Myocyte (in vitro differentiated cells): ENCODE results near the gene ABCG4. TPM values are rescaled to one million over a fixed set of nuclear protein-coding genes. Genes with fewer than 3 reads are reported as not detected.
"Not testable (repeated sequence)": the region's sequence is repeated elsewhere in the genome, so short reads cannot be mapped to it uniquely, and the experiment has no call there.

ENCODE experiments used
- DNase-seq: peaks from one replicate; pipeline ENCODE4 v3.0.0-alpha.2; 2012; ENCODE audit warnings: low read depth
- polyA plus RNA-seq: library from polyadenylated mRNA; unstranded; fragments of >200 nt; gene quantifications from one replicate; pipeline ENCODE4 v1.2.1, GENCODE V29; 2012; ENCODE audit warnings: missing spikeins
- total RNA-seq: library from RNA; depleted of rRNA; stranded (reverse); fragments of >200 nt; gene quantifications from 2 replicates; pipeline ENCODE4 v1.2.3, GENCODE V29; 2014

Gene ABCG4
- total RNA-seq, result 0.08 and 0.16 TPM in 2 replicates
- 0.28 TPM for polyA plus RNA-seq

DNA sequence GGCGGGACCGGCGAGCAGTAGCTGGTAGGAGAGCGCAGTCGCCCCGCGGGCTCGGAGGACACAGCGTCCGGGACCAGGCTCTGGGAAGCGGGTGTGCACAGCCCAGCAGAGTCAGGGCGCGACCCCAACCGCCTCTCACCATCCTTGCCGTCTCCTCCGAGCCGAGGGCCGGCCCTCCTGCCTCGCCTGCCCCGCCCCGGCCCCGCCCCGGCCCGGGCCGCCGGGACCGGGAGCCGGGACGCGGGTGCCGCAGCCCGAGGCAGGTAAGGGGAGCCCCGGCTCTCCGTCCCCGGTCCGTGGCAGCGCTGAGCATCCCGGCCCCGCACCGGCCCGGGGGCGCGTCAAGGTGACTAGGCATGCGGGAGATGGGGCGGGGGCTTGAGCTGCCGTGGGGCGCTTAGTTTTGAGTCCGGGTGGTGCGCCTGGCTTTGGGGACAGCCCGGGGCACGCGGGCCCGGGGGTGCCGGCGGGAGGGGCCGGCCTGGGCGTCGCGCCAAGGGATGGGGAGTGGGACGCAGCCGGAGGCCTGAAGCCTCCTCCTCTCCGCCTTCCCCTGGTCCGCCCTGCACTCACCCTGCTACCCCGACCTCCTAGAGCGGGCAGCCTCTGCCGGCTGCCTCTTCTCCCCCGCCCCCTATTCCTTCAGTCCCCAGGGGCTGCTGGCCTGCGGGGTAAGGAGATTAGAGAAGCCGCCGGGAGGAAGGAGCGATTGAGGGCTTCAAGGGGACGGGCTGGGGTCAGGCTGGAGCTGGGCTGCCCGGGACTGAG lies at the start of gene ABCG4:
TSS of gene ABCG4 (plus strand) at position 35 of the 768 bp plus-strand sequence. CDS start 914 bp downstream, outside the sequence.
- peak; percentile 8 for DNase-seq

DNA sequence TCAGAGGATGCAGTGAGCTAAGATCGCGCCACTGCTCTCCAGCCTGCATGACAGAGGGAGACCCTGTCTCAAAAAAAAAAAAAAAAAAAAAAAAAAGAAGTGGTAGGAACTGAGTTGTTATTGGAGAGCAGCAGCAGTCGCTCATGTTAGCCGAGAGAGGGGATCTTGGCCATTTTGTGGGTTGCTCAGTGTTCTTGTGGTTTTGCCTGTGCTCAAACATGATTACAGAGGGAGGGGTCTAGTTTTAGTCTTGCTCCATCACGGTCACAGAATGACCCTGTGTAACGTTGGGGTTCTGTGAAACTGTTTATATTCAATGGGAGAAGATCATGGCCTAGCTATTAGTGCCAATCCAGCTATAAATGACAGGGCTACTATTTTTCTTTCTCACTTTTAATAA lies 49.1 kb upstream of the ABCG4 start:
- DNase-seq, result no peak

DNA sequence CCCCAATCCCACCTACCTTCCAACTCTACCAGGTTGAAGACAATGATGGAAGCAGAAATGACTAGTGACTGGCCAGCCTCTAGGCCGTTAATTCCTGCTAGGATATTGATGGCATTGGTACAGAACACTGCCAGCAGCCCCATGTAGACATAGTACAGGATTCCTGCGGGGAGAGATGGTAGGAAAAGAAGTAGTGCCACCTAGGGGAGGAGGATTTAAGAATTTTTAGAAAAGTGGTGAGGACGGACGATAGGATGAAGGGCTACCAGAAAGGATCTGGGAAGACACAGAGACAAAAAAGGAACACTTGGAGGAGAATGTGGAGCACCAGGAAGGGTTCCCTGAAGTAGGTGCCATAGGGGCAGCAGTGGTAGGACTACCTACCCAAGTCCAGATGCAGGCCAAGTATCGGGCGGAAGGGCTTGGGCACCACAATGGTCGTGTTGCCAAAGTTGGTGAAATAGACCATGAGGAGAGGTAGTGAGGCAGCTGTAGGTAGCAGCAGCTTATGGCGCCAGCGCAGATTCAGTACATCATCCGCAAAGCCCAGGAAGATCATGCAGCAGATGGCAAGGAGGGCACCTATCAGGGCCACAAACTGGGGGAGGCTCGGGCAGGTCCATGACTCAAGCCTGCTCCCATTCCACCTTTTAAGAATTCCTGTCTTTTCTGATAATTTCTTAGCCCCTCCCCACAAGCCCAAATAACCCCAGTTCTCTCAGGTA lies 48.4 kb upstream of the ABCG4 start:
- DNase-seq, result peak; percentile 47

DNA sequence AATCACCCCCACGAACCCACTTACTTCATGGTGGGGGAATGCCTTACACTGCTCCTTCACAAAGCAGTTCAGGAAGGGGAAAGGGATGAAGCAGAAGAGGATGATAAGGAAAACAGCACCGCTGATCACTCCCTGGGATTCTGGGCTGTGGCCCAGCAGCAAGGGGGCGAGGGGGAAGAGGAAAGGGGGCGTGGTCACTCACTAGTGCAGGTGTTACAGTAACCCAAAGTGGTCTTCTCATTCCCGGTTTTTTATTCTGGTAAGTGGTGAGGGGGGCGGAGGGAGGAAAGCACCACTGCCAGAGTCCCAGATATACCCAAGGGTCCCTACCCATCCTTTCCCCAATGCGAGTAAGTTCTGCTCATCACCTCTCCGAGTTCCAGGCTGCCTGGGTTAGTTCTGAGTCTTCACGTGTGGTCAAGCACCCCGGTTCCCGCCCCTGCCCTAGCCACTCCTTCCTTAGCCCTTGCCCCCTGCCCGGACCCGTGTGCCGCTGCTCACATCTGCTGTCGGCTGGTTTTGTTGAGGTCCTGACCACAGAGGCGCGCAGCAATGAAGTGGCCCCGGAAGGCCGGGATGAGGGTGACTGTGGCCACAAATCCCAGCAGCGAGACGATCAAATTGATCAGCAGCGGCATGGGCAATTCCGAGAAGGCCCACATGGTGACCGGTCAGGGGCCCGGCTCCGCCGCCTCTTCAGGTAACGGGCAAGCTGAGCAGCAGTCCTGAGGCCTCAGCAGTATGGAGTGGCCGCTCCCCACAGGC lies 47.7 kb upstream of the ABCG4 start:
- peak; percentile 46 for DNase-seq

DNA sequence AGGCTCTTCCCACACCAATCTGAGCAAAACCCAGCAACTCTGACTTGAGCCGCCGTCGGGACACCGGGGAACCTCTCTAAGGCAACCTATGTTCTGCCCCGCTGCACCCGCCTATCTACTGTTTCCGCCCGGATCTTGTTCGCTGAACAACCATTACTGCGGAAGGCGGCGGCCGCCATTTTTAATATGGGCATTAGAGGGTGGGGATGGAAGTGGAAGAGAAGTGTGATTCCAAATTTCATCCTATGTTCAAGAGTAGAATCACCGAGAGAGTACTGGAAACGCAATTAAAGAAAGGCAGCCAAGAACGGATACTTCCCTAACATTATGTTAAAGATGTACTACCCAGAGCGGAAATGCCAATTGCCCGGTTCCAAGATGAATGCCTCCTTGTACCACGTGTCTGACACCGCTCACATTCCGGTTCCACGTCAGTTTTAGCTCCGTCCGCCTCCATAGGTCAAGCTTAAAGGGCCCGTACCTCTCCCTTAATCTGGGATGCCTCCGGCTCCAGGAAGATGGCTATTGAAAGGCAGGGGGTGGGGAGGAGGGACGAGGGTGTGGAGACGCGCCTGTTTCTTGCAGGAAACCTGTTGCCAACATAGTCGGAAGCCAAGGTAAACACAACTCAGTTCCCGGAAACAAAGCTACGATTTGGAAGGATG lies 47.0 kb upstream of the ABCG4 start, which contains the start of gene DPAGT1:
TSS of gene DPAGT1 (minus strand) at position 95 of the 665 bp plus-strand sequence. CDS start 198 bp downstream, outside the sequence.
- DNase-seq, result peak; percentile 96

- DNase-seq, result not testable (repeated sequence)
Observed at GRCh38 chr11:119103161-119103664, 45.6 kb upstream of the ABCG4 start.

- DNase-seq, result peak; percentile 22
Observed at GRCh38 chr11:119103793-119104192, 45.1 kb upstream of the ABCG4 start.

DNA sequence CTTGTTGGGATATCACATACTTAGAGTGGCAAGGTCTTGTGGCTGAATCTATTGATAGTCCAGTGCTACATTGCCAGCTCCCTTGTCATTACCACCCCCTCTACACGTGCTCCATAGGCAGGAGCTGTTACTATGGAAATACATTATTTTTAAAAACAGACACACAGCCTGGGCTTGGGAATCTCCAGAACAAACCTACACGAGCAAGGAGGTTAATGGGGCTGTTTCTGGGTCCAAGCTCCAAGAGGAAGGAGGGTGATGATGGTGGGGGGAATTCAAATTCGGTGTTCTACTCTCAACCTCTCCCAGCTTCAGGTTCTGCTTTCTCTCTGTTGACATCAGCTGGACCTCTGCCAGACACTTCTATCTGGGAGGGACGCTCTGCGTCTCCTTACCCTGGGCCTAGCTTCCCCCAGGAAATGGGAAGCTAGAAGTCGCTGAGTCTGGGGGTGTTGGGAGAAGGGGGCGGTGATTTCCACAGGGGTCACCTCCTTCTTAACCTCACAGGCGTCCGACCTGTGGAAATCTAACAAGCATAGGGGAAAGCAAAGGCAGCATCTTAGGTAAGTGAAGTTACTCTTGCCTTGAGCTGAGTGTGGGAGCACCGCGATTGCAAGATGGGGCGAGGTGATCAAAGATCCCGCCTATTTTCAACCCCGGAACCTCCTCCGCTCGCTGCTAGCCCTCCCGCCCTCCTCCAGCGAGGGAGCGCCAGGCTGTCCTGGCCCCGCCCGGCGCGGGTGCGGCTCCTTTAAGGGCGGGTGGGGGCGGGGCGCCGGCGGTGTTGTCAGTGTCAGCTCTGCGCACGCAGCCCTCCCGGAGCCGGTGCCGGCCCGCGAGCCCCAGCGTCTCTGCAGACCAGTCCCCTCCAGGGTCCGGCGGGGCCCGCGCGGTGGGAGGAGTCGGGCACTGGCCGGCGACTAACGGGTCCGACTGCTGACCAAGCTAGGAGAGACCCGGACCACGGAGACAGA lies 42.0 kb upstream of the ABCG4 start, which contains the start of gene C2CD2L:
TSS of gene C2CD2L (plus strand) at position 781 of the 974 bp plus-strand sequence. CDS start 398 bp downstream, outside the sequence.
- peak; percentile 89 for DNase-seq

GRCh38 chr11:119107538-119108145 lies 41.2 kb upstream of the ABCG4 start:
- peak; percentile 13 for DNase-seq

DNA sequence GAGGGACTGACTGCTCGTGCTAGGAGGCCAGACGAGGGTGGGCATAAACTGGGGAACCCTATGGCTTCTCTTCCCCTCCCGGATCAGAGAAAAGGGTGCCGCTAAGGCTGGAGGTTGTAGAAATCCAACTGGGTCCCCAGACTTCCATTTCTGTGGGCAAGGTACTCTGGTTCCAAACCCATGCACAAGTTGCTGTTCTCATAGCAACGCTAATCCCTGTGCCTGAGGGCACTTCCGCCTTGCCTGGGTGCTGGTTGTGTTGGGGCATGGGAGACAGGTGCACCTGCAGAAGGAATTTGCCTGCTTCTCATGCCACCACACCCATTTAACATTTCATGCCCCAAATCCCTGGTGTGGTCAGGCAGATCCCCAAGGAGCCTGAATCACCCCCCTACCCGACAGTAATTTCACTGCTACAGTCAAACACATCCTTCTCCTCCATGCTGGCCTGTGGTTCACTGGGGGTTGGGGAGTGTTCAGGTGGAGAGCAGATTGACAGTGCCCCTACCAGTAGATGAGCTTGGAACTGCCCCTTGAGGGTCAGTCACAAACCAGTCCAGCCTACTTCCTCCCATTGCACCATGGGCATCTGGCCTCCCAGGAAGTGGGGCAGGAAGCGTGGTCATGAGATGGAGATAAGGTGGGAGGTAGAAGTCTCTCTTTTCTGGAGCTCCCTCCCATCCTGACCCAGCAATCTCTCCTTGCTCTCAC lies 40.6 kb upstream of the ABCG4 start:
- DNase-seq, result peak; percentile 41

GRCh38 chr11:119108857-119109221 lies 40.0 kb upstream of the ABCG4 start:
- no peak for DNase-seq

- DNase-seq, result no peak
Observed at GRCh38 chr11:119109843-119110242, 39.0 kb upstream of the ABCG4 start.

DNA sequence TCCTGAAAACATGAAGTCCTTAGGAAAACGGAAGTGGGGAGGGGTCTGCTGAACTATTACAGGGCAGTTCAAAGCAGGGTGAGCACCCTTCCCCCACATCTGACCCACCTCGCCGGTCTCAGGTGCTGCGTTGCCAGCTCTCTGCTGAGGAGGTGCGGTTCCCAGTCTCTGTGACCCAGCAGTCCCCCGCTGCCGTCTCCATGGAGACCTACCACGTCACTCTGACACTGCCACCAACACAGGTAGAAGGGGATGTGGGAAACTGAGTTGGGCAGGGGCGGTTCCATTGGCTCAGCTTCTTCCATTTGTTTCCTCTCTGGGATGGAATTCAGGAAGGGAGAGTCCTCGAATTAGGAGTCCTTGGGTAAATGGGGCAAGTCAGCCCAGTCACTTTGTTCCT lies 38.4 kb upstream of the ABCG4 start:
- no peak for DNase-seq

DNA sequence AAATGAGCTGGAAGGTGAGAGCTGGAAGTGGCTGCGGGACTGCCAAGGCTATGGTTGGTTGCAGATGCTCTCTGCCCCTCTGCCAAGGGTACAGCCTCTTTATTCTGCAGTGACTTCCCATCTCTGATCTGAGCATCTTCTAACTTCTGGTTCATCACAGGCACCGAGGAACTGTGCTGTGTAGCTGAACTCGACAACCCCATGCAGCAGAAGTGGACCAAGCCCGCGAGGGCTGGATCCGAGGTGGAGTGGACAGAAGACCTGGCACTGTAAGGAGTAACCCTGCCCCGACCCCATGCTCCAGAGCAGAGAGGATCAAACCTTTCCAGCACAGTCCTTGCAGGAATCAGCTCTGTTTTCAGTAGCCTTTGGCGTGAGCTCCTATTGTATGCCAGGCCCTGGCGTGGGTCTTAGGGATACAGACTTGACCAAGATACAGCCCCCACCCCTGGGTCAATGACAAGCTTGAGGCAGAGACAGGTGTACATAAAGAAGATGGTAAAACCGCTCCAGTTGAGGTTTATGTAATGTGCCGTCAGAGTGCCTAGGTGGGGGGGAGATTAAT lies 37.4 kb upstream of the ABCG4 start:
- DNase-seq, result no peak

GRCh38 chr11:119112314-119113020 lies 36.4 kb upstream of the ABCG4 start:
- DNase-seq, result no peak

- no peak for DNase-seq
Observed at GRCh38 chr11:119113716-119114115, 35.1 kb upstream of the ABCG4 start.

DNA sequence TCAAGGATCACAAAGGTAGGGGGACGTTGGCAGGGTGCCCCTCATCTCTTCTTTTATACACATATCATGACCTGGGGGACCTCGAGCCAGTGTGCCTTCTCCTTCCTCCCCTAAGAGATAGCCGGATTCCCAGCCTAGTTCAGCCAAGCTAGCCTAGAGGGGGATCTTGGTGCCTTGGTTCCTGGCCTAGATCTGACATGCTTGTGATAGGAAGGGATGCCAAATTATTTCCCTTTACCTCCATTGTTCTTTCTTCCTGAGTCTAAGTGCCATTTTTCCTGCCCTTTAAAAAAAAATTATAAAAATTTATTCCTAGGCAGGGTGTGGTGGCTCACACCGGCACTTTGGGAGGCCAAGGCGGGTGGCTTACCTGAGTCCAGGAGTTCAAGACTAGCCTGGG lies 34.5 kb upstream of the ABCG4 start:
- DNase-seq, result no peak
